Measurements from ENCODE around the gene NPTXR.
"Not testable (repeated sequence)": the region's sequence is repeated elsewhere in the genome, so short reads cannot be mapped to it uniquely, and the experiment has no call there.

Gene NPTXR

GRCh38 chr22:38868886-38869381 lies 25.1 kb upstream of the NPTXR start:
- peak; percentile 77 for DNase-seq (ENCODE audit: low read depth, low spot score)

GRCh38 chr22:38868286-38868721 lies 24.5 kb upstream of the NPTXR start:
- DNase-seq (ENCODE audit: low read depth, low spot score) = no peak

- DNase-seq (ENCODE audit: low read depth, low spot score) = no peak
These were observed 23.9 kb upstream of the NPTXR start for GRCh38 chr22:38867471-38868285.

GRCh38 chr22:38867124-38867455 lies 23.3 kb upstream of the NPTXR start:
- DNase-seq (ENCODE audit: low read depth, low spot score) = no peak

GRCh38 chr22:38866399-38867123 lies 22.7 kb upstream of the NPTXR start:
- DNase-seq (ENCODE audit: low read depth, low spot score) = no peak

- DNase-seq (ENCODE audit: low read depth, low spot score) = no peak
These were observed 22.2 kb upstream of the NPTXR start for GRCh38 chr22:38866024-38866398.

GRCh38 chr22:38865201-38866023 lies 21.6 kb upstream of the NPTXR start:
- no peak for DNase-seq (ENCODE audit: low read depth, low spot score)

- DNase-seq (ENCODE audit: low read depth, low spot score) = no peak
These were observed 20.7 kb upstream of the NPTXR start for GRCh38 chr22:38864361-38865191.

- no peak for DNase-seq (ENCODE audit: low read depth, low spot score)
These were observed 19.8 kb upstream of the NPTXR start for GRCh38 chr22:38863531-38864131.

GRCh38 chr22:38862375-38863329 lies 18.8 kb upstream of the NPTXR start:
- DNase-seq (ENCODE audit: low read depth, low spot score) = no peak

GRCh38 chr22:38861927-38862326 lies 18.1 kb upstream of the NPTXR start:
- DNase-seq (ENCODE audit: low read depth, low spot score) = no peak

- no peak for DNase-seq (ENCODE audit: low read depth, low spot score)
These were observed 17.5 kb upstream of the NPTXR start for GRCh38 chr22:38861170-38861876.

GRCh38 chr22:38860283-38861169 lies 16.7 kb upstream of the NPTXR start:
- DNase-seq (ENCODE audit: low read depth, low spot score) = no peak

- no peak for DNase-seq (ENCODE audit: low read depth, low spot score)
These were observed 15.9 kb upstream of the NPTXR start for GRCh38 chr22:38859581-38860282.

- no peak for DNase-seq (ENCODE audit: low read depth, low spot score)
These were observed 14.7 kb upstream of the NPTXR start for GRCh38 chr22:38858492-38858891.

GRCh38 chr22:38854476-38854875 lies 10.6 kb upstream of the NPTXR start:
- DNase-seq (ENCODE audit: low read depth, low spot score) = not testable (repeated sequence)

GRCh38 chr22:38853883-38854282 lies 10.1 kb upstream of the NPTXR start:
- DNase-seq (ENCODE audit: low read depth, low spot score) = not testable (repeated sequence)

Data from activated CD4-positive, CD25-positive, alpha-beta regulatory T cell treated with anti-CD3 and anti-CD28 coated beads, Interleukin-2, amount 50 U/mL, for 16 hours (primary cell).